ENCODE measurements around the gene TNFSF8.

- TF ChIP-seq EZH2 (IDR thresholded peaks at IDR 0.05; ENCODE audit: borderline replicate concordance, low read depth, low read length) (no peak), CTCF (IDR thresholded peaks at IDR 0.05 in 2 of 3, conservative IDR thresholded peaks at IDR 0.05 in 1 of 3; ENCODE audit: insufficient read depth in 2 of 3, low read depth in 1 of 3, low read length in 3 of 3) (no peak), FOXM1 (IDR thresholded peaks at IDR 0.05; ENCODE audit: low read depth) (no peak), FOXM1 (CRISPR knock-in tag; IDR thresholded peaks at IDR 0.05; ENCODE audit: low read depth) (no peak), HMG20B (CRISPR knock-in tag; IDR thresholded peaks at IDR 0.05) (no peak), RBM22 (IDR thresholded peaks at IDR 0.05; ENCODE audit: low read depth, low read length, poor library complexity, severe bottlenecking) (no peak)
- TF ChIP-seq, protein P1, sequence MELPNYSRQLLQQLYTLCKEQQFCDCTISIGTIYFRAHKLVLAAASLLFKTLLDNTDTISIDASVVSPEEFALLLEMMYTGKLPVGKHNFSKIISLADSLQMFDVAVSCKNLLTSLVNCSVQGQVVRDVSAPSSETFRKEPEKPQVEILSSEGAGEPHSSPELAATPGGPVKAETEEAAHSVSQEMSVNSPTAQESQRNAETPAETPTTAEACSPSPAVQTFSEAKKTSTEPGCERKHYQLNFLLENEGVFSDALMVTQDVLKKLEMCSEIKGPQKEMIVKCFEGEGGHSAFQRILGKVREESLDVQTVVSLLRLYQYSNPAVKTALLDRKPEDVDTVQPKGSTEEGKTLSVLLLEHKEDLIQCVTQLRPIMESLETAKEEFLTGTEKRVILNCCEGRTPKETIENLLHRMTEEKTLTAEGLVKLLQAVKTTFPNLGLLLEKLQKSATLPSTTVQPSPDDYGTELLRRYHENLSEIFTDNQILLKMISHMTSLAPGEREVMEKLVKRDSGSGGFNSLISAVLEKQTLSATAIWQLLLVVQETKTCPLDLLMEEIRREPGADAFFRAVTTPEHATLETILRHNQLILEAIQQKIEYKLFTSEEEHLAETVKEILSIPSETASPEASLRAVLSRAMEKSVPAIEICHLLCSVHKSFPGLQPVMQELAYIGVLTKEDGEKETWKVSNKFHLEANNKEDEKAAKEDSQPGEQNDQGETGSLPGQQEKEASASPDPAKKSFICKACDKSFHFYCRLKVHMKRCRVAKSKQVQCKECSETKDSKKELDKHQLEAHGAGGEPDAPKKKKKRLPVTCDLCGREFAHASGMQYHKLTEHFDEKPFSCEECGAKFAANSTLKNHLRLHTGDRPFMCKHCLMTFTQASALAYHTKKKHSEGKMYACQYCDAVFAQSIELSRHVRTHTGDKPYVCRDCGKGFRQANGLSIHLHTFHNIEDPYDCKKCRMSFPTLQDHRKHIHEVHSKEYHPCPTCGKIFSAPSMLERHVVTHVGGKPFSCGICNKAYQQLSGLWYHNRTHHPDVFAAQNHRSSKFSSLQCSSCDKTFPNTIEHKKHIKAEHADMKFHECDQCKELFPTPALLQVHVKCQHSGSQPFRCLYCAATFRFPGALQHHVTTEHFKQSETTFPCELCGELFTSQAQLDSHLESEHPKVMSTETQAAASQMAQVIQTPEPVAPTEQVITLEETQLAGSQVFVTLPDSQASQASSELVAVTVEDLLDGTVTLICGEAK (IDR thresholded peaks at IDR 0.05): no peak
- TF ChIP-seq, protein P1 (CRISPR knock-in tag; IDR thresholded peaks at IDR 0.05): no peak
These were observed 38.3 kb upstream of the TNFSF8 start for GRCh38 chr9:114968671-114969070.
